GM12874 (cell line): ENCODE results near the gene GMCL1.

ENCODE experiments used
- CTCF ChIP-seq: IDR thresholded peaks from 2 replicates; pipeline ENCODE4 v1.5.1; 2011; ENCODE audit warnings: low read depth, mild to moderate bottlenecking, control low read depth, low read length, moderate library complexity; ENCODE audit not compliant: insufficient read depth

The GMCL1 gene

GRCh38 chr2:69831354-69831905, 2.0 kb downstream of the GMCL1 start:
- no peak for TF ChIP-seq CTCF

- TF ChIP-seq CTCF, result no peak
Observed at GRCh38 chr2:69833752-69834151, 4.3 kb downstream of the GMCL1 start.

- TF ChIP-seq CTCF, result no peak
Observed at GRCh38 chr2:69835666-69836065, 6.2 kb downstream of the GMCL1 start.

GRCh38 chr2:69836316-69836715, 6.9 kb downstream of the GMCL1 start:
- no peak for TF ChIP-seq CTCF

GRCh38 chr2:69837533-69837932, 8.1 kb downstream of the GMCL1 start:
- TF ChIP-seq CTCF, result no peak

- no peak for TF ChIP-seq CTCF
Observed at GRCh38 chr2:69843993-69844392, 14.5 kb downstream of the GMCL1 start.

GRCh38 chr2:69844560-69844959, 15.1 kb downstream of the GMCL1 start:
- TF ChIP-seq CTCF, result no peak
